Measurements from ENCODE around the gene CENPF.

Gene CENPF

DNA sequence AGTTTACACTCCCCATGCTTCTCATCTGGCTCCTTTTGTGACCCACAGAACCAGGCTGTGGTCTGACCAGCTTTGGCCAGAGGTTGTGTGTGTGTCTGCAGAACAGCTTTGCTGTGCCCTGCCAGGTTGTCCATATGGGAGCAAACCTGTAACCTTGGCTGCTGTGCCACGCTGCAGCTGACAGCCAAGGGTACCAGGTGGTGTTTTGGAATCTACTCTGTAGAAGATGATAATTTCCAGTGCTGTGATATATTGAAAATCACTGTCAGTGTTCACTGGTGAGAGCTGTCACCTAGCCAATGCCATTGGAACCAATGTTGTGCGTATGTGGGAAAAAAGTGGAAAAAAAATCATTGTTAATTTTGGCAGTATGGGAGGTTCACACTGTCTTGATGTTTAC, 18.2 kb downstream of the CENPF start:
- no peak for DNase-seq

DNA sequence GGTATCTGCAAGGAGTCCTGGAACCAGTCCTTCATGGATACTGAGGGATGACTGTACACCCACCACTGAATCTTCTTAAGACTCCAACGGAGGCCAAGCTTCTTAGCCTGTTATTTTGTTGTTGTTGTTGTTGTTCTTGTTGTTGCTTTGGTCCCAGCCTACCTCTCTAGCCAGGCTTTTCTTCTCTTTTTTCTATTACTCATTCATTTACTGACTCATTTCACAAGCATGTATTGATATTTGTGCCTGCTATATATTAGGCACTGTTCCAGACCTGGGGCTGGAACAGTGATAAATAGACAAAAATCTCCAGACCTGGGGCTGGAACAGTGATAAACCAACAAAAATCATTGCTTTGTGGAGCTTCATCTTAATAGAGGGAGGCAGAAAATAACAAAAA, 20.4 kb downstream of the CENPF start:
- DNase-seq = no peak

DNA sequence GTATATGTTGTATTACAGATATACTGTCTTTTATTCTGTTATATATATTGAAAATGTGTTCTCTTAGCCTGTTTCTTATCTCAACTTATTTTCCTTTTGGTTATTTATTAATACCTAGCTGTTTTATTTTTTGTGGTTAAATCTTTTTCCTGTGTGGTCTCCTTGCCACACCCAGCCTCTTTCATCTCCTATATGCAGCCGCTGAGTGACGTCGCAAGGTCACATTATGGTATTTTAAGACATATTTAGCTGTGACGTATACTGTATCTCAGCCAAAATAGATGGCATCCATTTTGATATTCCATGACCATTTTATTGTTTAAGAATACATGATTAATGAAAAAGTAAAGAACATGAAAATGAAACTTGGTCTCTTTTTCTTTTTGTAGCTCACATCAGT, 29.1 kb downstream of the CENPF start:
- no peak for DNase-seq

DNA sequence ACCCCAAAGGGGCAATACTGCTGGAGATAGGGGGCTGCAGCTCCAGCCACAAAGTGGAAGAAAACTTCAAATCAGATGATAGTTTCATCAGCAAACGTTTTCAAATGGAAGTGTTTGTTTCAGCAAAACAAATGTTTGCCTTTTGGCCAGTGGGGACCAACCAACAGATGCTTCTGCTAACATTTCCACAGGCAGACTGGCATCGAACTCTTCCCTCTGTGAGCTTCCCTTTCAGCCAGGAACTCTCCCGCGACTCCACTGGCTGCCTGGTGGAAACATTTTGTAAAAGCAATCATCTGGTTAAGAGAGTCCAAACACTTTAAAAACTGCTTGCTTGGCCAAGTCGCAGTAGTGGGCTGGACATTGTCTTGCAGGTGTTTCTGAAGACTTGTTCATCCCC, 30.7 kb downstream of the CENPF start:
- DNase-seq = no peak

DNA sequence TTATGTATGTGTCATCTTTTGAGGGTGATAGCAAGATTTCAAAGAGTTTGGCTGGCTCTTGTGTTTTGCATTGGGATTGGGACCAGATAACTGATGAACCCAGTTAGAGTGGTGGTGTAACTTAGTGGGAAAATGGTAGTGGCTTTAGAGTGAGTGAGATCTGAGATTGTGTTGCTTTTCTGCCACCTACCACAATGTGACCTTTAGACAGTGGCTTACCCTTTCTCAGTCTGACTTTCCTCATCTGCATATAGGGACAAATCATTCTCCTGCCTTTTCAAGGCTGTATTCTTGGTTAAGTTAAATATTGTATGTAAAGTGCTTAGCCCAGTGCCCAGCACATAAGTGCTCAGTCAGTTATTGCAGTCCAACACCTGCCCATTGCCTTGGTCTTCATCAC, 31.3 kb downstream of the CENPF start:
- no peak for DNase-seq

DNA sequence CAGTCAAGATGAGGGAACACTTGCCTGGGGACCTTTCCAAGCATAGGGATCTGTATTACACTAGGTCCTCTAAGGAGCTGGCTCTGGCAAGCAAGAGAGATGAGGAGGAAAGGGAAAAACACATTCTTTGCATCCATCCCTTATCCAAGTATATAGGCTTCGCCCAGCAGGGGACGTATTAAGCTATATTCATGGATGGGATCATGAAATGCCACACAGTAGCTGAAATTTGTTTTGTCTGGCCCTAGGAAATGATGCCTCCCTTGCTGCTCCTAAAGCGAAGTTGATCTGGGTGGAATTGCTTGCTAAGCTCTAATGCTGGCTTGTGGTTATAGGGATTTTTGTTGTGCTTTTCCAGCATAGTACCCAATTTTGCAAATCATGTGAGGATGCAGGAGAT, 32.1 kb downstream of the CENPF start:
- DNase-seq = no peak

DNA sequence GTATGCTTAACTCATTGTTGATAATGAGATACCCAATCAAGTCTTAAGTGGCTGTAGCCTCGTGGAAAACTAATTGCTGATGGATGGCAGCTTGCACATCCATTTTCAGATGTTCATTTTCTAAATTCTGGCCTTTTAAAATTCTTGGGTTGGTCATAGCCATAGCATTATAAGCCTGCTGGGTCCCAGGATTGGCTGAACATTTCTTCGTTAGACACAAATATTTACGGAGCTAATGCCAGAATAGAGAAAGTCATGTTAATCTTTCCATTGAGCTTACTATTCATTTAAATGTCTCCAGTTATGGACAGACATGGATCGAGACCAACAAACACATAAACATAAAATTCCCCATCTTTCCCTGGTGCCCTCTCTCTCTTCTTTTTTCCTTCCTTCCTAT, 32.5 kb downstream of the CENPF start:
- no peak for DNase-seq

DNA sequence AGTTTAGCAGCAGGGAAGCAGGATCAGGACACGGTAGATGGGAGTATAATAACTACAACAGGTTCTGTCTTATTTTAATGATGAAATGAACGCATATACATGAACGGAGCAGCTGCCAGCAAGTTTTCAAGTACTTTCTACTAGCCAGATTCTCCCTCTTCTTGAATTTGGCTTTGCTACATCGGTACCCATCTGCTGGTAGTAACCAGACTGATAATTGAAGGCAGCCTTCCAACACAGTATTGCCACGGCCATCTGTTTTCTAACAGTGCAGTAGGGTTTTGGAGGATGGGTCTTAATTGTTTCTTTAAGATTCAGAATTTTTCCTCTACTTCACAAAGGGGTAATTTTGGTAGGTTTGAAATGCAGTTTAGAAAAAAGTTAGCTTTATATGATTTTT, 33.4 kb downstream of the CENPF start:
- no peak for DNase-seq

DNA sequence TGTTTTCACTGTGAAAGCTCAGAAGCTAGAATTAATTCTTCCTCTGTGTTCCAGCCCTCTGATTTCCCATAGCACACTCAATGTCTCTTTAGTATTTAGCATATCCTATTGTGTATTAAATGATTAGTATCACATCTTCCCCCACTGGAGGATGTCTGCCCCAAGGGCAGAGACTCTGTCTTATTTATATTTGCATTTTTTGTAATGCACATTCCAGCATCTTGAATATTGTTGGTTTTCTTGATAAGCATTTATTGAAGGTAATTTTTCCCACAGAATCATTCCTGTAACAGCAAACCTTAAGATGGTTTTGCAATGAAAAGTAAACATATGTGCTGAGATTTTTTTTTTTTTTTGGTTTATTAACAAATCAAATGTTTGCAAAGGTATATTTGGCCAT, 34.1 kb downstream of the CENPF start:
- DNase-seq = no peak

DNA sequence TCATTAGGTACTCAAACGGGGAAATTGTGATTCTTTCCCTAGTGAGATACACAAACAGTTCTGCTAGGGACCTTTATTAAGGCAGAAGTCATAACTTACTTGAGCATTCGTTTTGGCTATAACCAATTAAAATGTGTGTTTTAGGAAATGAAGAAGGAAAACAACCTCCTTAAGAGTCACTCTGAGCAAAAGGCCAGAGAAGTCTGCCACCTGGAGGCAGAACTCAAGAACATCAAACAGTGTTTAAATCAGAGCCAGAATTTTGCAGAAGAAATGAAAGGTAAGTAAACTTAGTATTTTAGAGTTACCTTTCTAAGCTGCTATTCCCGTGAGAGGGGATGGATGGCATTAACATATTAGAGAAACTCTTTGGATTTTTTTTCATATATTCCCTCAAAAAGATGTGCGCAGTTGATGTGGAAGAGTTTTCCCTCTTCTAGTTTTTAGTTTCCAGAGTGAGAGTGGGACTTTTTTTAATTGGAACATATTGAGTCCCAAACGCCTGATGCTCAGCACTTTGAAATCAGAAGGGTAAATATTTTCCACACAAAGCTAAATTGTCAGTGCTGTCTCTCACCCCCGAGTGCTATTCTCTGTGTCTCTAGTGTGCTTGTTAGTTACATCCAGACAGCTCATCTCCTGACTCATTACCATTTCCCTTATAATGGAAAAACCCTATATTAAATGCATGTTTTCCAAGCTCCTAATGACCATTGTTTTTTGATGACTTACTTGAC, 34.9 kb downstream of the CENPF start:
- peak; percentile 18 for DNase-seq

DNA sequence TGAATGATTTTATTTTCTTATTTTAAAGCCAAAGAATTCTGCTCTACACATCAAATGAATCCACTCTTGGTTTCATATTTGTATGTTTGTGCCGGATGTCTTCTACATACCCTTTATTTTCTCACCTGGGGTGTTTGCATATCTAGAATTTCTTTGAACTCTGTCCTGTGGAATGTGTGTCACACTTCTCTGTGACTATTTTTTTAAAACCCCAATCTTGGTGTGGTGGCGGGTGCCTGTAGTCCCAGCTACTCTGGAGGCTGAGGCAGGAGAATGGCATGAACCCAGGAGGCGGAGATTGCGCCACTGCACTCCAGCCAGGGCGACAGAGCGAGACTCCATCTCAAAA, 35.4 kb downstream of the CENPF start:
- no peak for DNase-seq

DNA sequence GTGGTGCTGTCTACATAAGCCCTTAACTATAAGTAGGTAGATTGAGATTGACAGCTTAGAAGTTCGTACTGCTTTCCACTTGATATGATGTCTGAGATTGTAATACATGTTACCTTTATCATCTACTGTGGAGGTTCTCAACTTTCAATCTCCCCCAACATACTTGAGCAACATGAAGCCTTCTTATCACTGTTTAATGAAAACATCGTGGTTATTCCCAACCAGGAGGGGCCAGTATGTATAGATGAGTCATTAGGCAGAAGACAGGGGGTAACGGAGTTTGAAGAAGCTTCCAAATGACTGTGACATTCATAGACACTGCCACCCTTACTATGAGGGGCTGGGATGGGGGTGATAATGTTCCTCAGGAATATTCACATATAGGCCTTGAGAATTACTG, 36.0 kb downstream of the CENPF start:
- DNase-seq = no peak

DNA sequence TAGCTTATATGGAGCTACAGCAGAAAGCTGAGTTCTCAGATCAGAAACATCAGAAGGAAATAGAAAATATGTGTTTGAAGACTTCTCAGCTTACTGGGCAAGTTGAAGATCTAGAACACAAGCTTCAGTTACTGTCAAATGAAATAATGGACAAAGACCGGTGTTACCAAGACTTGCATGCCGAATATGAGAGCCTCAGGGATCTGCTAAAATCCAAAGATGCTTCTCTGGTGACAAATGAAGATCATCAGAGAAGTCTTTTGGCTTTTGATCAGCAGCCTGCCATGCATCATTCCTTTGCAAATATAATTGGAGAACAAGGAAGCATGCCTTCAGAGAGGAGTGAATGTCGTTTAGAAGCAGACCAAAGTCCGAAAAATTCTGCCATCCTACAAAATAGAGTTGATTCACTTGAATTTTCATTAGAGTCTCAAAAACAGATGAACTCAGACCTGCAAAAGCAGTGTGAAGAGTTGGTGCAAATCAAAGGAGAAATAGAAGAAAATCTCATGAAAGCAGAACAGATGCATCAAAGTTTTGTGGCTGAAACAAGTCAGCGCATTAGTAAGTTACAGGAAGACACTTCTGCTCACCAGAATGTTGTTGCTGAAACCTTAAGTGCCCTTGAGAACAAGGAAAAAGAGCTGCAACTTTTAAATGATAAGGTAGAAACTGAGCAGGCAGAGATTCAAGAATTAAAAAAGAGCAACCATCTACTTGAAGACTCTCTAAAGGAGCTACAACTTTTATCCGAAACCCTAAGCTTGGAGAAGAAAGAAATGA, 37.6 kb downstream of the CENPF start:
- no peak for DNase-seq

DNA sequence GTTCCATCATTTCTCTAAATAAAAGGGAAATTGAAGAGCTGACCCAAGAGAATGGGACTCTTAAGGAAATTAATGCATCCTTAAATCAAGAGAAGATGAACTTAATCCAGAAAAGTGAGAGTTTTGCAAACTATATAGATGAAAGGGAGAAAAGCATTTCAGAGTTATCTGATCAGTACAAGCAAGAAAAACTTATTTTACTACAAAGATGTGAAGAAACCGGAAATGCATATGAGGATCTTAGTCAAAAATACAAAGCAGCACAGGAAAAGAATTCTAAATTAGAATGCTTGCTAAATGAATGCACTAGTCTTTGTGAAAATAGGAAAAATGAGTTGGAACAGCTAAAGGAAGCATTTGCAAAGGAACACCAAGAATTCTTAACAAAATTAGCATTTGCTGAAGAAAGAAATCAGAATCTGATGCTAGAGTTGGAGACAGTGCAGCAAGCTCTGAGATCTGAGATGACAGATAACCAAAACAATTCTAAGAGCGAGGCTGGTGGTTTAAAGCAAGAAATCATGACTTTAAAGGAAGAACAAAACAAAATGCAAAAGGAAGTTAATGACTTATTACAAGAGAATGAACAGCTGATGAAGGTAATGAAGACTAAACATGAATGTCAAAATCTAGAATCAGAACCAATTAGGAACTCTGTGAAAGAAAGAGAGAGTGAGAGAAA, 38.4 kb downstream of the CENPF start:
- DNase-seq = no peak

DNA sequence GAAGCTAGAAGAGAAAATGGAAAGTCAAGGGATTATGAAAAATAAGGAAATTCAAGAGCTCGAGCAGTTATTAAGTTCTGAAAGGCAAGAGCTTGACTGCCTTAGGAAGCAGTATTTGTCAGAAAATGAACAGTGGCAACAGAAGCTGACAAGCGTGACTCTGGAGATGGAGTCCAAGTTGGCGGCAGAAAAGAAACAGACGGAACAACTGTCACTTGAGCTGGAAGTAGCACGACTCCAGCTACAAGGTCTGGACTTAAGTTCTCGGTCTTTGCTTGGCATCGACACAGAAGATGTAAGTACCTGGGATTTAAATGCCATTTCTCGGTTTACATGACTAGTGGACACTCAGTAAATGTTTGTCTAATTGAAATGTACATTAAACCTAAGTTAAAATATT, 40.0 kb downstream of the CENPF start:
- no peak for DNase-seq

DNA sequence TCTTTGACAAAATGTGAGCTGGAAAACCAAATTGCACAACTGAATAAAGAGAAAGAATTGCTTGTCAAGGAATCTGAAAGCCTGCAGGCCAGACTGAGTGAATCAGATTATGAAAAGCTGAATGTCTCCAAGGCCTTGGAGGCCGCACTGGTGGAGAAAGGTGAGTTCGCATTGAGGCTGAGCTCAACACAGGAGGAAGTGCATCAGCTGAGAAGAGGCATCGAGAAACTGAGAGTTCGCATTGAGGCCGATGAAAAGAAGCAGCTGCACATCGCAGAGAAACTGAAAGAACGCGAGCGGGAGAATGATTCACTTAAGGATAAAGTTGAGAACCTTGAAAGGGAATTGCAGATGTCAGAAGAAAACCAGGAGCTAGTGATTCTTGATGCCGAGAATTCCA, 42.7 kb downstream of the CENPF start:
- no peak for DNase-seq

DNA sequence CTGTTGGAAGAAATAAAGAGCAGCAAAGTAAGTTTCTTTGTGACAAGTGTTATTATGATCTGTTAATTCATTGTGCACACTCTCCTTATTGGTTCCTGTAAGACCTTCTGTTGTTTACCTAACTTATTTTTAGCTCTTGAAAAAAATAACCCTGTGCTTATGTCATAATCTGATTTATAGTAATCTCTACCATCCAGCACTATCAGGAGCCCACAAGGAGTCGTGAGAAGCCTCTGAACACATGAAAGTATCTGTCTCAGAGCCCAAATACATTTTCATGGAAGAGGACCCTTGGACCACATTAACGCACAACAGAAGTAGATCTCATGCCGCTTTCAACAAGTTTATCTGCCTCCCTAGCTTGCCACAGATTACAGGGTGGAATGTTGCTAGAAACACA, 45.8 kb downstream of the CENPF start:
- DNase-seq = no peak

DNA sequence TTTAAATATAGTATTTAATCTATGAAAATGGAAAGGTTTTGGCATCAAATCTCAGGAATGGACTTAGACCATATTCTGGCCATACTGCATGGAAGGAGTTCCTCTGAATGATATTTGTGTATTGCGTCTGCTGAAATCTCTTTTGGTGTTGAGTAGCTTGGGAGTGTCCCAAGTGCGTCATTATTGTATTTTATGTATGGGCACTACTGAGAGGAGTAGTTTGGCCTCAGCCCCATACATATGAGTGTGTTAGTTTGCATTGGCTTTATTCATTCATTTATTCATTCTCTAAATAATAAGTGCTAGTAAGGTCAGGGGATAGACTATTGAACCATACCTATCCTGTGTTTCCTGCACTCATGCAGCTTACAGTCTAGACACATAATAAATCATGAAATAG, 46.6 kb downstream of the CENPF start:
- DNase-seq = no peak

DNA sequence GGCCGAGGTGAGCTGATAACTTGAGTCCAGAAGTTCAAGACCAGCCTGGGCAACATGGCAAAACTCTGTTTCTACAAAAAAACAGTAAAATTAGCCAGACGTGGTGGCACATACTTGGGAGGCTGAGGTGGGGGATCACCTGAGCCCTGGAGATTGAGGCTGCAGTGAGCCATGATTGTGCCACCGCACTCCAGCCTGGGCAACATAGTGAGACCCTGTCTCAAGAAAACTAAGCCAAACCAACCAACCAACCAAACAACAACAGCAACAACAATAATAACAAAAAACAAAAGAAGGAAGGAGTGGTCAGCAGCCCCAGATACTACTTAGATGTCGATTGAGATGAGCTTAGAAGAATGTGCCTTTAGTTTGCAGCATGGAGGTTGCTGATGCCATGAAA, 47.7 kb downstream of the CENPF start:
- DNase-seq = no peak

DNA sequence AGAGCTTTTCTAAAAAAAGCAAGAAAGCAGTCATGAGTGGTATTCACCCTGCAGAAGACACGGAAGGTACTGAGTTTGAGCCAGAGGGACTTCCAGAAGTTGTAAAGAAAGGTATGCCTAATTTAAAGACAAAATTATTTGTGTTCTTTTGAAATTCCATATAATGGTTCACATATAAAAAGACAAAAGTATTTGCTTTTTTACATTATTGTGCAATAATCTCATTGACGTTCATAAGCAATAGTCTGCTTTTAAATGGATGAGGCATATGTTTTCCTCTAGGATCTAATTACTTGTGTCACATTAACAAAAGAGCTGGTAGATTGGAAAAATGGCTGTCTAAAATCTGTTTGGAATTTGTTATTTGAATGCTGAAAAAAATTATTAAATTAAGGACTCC, 54.3 kb downstream of the CENPF start:
- DNase-seq = no peak

DNA sequence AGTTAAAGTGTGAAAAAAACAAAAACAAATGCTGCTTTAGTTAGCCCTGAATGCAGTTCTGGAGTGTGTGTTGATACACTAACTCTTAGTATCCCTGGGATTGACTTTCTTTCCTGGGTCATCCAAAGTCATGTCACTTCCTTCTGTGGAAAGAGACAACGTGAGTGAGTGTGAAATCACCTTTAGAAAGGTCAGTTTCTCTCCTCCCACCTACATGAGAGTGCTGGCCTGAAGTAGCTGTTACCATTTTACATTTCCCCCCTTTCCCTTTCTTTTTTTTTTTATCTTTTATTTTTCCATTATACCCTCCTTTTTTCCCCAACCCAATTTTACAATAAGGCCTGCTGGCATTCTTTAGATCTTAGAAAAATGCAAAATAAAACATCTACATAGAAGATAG, 55.2 kb downstream of the CENPF start:
- DNase-seq = no peak

DNA sequence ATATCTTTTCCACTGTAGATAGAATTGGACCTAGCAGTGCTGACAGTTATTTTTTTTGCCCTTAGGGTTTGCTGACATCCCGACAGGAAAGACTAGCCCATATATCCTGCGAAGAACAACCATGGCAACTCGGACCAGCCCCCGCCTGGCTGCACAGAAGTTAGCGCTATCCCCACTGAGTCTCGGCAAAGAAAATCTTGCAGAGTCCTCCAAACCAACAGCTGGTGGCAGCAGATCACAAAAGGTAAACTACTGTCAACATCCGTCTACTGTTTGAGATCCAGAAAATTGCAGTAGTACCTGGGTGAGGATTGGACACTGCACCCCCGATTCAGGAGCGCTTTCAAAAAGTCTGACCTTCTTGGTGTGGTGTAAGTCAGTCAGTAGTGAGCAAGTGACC, 55.8 kb downstream of the CENPF start:
- DNase-seq = no peak

DNA sequence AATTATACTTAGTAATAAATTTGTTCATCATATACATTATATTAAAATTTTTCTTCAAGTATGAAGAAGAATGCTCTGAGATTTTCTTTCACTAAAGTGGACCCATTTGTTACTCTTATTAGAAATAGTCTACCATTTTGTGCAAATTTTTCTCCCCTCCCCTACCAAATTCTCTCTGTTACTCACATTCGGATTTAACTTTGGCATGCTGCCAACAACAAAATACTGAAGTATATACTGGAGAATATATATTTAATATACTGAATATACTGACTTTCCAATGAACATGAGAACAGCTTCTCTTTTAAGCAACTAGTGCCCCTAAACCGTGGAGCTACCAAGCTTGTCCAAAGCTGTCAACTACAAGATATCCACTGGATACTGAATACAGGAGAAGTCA, 57.2 kb downstream of the CENPF start:
- DNase-seq = no peak

DNA sequence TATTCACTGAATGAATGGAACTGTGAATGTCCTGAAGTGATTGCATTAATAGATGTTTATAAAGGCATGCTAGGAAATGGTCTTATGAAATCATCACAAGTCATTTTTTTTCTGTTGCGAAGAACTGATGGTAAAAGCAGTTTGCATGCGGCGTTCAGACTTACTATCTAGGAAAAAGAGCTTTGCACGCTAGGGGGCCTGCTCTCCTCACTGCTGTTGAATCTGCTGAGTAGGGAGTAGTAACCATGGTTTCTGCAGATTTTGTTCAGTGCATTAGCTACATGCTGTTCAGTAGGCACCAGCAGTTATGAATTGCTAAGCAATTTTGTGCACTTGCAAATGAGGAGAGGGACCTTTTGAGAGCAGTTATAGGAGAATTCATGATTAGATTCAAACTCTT, 57.9 kb downstream of the CENPF start:
- peak; percentile 13 for DNase-seq

Data from activated CD4-positive, alpha-beta T cell treated with anti-CD3 and anti-CD28 coated beads for 48 hours (primary cell).